Activated CD8-positive, alpha-beta T cell treated with anti-CD3 and anti-CD28 coated beads for 36 hours (primary cell): Measurements from ENCODE around the gene RALGAPB. TPM values are rescaled to one million over a fixed set of nuclear protein-coding genes. Genes with fewer than 3 reads are reported as not detected.

ENCODE experiments used
- ATAC-seq: fragments of 200-7000 bp; cut with Tn5 transposase; one replicate; pipeline ENCODE4 v1.10.0; 2021; ENCODE audit warnings: mild to moderate bottlenecking, moderate library complexity
- CTCF ChIA-PET: fragments of 350-600 bp; sonication (Branson Sonifier 250); formaldehyde crosslinking; loops from one replicate; lab custom pipeline; 2021; ENCODE audit warnings: antibody characterized with exemption; lab: Charles Lee
- POLR2A ChIA-PET: fragments of 350-600 bp; sonication (Branson Sonifier 250); formaldehyde crosslinking; loops from one replicate; lab custom pipeline; 2021; ENCODE audit warnings: antibody characterized with exemption; lab: Charles Lee
- DNase-seq: peaks from one replicate; pipeline ENCODE4 v3.0.0-alpha.2; 2020
- H3K27ac Mint-ChIP-seq: one replicate; pipeline ENCODE4 v1.8.0; 2021; ENCODE audit warnings: mild to moderate bottlenecking, mixed read lengths
- H3K27me3 Mint-ChIP-seq: one replicate; pipeline ENCODE4 v1.8.0; 2021; ENCODE audit warnings: mixed read lengths
- H3K36me3 Mint-ChIP-seq: one replicate; pipeline ENCODE4 v1.8.0; 2021; ENCODE audit warnings: low read depth, mixed read lengths
- H3K4me1 Mint-ChIP-seq: one replicate; pipeline ENCODE4 v1.8.0; 2021; ENCODE audit warnings: low read depth, mixed read lengths
- H3K4me3 Mint-ChIP-seq: one replicate; pipeline ENCODE4 v1.8.0; 2021; ENCODE audit warnings: mild to moderate bottlenecking, moderate library complexity, mixed read lengths
- H3K9me3 Mint-ChIP-seq: one replicate; pipeline ENCODE4 v1.8.0; 2021; ENCODE audit warnings: mixed read lengths
- CTCF ChIP-seq: fragments of 200-600 bp; IDR thresholded peaks from one replicate; pipeline ENCODE4 v1.8.0; 2022; ENCODE audit warnings: antibody characterized with exemption, mild to moderate bottlenecking
- intact Hi-C: fragments of 100-400 bp; cut with micrococcal nuclease; formaldehyde crosslinking; loops from one replicate; pipeline ENCODE4 v1.10.0; 2022
- total RNA-seq, 2 experiments: library from RNA; stranded (reverse); gene quantifications; one replicate each; pipeline ENCODE4 v1.2.3, GENCODE V29; 2021

RALGAPB gene
- total RNA-seq, 2 experiments from 2014 or later = 19.8 to 21.3 TPM

DNA sequence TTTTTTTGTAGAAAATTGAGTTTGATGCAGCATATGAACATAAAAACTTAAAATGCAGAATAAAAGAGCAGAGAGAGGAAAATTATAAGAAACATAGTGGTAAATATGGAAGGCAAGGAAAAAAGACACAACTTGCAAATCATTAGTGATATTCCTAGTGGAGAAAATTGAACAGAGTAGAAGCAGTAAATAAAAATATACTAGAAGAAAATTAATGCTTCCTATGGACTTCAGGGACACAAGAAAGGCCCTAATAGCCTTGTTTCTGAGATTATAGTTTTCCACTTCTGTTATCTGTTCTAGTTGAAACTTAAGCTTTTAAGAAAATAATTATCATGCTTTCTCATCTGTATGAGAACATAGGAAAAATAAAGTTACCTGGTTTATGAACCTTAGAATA is 82.8 kb downstream of the RALGAPB start:
- Mint-ChIP-seq H3K27ac (no peak overlapping the region), H3K9me3 (no peaks in the 10 kb centered on the region), H3K4me1 (no peaks in the 10 kb centered on the region), H3K36me3 (peaks cover 28% of the 10 kb centered on the region), H3K4me3 (no peak overlapping the region), H3K27me3 (no peaks in the 10 kb centered on the region)
- CTCF ChIA-PET = no interaction called here
- ATAC-seq (no peak), DNase-seq (no peak)
- intact Hi-C loops = no loop called here
- POLR2A ChIA-PET = no interaction called here
- no peak for TF ChIP-seq CTCF

DNA sequence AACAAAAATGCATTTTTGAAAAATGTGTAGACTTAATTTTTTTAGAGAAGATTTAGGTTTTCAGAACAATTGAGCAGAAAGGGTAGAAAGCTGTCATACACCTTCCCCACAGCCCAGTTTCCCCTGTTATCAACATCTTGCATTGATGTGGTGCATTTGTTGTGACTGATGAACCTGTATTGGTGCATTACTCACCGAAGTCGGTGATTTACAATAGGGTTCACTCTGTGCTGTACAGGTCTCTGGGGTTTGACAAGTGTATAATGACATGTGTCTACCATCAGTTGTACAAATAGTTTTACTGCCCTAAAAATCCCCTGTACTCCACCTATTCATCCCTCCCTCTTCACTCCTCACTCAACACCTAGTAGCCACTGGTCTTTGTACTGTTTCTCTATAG is 84.5 kb downstream of the RALGAPB start:
- CTCF ChIA-PET = no interaction called here
- intact Hi-C loops = no loop called here
- DNase-seq = no peak
- POLR2A ChIA-PET = no interaction called here
- Mint-ChIP-seq H3K36me3 (peaks cover 32% of the 10 kb centered on the region), H3K4me3 (no peak overlapping the region), H3K4me1 (no peaks in the 10 kb centered on the region), H3K9me3 (no peaks in the 10 kb centered on the region), H3K27ac (no peak overlapping the region), H3K27me3 (no peaks in the 10 kb centered on the region)
- peak; percentile 24 for ATAC-seq
- TF ChIP-seq CTCF = no peak

DNA sequence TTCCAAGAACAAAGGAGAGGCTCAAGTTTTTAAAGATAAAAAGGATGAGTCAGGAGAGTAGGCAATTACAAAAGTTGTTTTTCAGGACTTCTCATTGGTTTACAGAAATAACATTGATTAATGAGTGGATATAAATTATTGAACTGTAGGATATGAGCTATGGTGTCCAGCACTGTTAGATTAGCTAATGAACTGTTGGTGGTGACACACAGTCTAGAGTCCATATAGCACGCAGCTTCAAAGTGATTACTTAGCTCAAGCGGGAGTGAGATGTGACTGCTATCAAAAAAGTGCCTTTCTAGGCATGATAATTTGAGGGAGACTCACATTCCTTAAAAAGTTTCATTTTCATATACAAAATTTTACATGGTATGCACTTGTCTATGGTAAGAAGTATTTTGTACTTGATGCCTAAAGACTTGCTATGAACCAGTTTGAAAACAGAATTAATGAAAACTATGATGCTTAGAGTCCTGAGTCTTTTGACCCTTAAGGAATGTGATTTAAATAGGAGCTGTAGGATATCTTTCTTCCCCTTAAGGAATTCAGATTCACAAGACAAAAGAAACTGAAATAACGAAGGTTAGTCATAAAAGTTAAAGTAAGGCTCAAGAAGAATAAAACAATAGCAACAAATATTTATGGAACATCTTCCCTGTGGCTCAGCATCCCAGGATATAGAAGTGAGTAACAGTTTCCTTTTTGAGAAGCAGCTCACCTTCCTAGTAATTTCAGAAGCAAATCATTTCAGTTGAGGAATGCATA is 86.1 kb downstream of the RALGAPB start:
- Mint-ChIP-seq H3K27ac (peak overlapping the region; percentile 20), H3K4me3 (no peak overlapping the region), H3K4me1 (no peaks in the 10 kb centered on the region), H3K36me3 (peaks cover 30% of the 10 kb centered on the region), H3K9me3 (no peaks in the 10 kb centered on the region), H3K27me3 (no peaks in the 10 kb centered on the region)
- intact Hi-C loops = no loop called here
- ATAC-seq (no peak), DNase-seq (no peak)
- ChIA-PET CTCF (interaction anchor here (1.1 kb wide), 1 partner anchor 367 kb away, joined by 3 read pairs; the partner anchor contains the start of gene FAM83D), POLR2A (interaction anchor here (0.8 kb wide), 1 partner anchor 11 kb away, joined by 3 read pairs; no protein-coding TSS in a partner anchor)
- TF ChIP-seq CTCF = no peak

GRCh38 chr20:38559764-38560163 is 87.1 kb downstream of the RALGAPB start:
- no peak overlapping the region for H3K27ac Mint-ChIP-seq
- ChIA-PET CTCF (interaction anchor here (1.7 kb wide), 1 partner anchor 9 kb away, joined by 4 read pairs; no protein-coding TSS in a partner anchor), POLR2A (no interaction called here)
- H3K4me1 Mint-ChIP-seq = no peaks in the 10 kb centered on the region
- DNase-seq = no peak
- no peak overlapping the region for H3K4me3 Mint-ChIP-seq
- H3K9me3 Mint-ChIP-seq = no peaks in the 10 kb centered on the region
- no peak for ATAC-seq
- no peaks in the 10 kb centered on the region for H3K27me3 Mint-ChIP-seq
- intact Hi-C loops = no loop called here
- no peak for TF ChIP-seq CTCF
- peaks cover 23% of the 10 kb centered on the region for H3K36me3 Mint-ChIP-seq

DNA sequence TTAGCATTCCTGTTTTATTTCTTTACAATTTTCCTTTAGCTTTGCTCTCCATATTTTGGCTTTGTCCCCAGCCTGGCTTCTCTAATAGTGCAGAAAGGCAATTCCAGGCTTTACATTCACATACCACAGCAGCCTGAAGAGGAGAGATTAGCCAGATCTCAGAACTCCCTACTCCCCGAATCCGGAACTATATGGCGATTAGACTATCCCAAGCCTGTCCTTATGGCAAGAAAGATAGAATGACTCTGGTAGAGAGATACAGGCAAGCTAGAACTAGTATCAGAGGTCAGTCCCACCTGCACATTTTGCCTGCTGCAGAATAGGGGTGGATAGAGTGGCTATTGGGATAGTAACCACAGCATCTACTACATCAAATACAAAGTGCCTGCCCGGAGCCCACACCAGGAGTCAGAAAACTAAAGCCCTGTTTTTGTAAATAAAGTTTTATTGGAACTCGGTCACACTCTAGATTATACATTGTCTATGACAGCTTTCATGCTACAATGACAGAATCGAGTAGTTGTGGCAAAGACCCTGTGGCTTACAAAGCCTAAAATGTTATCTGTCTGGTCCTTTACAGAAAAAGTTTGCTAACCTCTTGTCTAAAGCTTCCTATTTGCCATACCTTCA is 91.3 kb downstream of the RALGAPB start:
- ATAC-seq (no peak), DNase-seq (no peak)
- H3K36me3 Mint-ChIP-seq = peaks cover 15% of the 10 kb centered on the region
- no peak for TF ChIP-seq CTCF
- intact Hi-C loops = no loop called here
- H3K9me3 Mint-ChIP-seq = no peaks in the 10 kb centered on the region
- H3K4me1 Mint-ChIP-seq = no peaks in the 10 kb centered on the region
- no peak overlapping the region for H3K4me3 Mint-ChIP-seq
- ChIA-PET CTCF (no interaction called here), POLR2A (no interaction called here)
- H3K27me3 Mint-ChIP-seq = no peaks in the 10 kb centered on the region
- H3K27ac Mint-ChIP-seq = no peak overlapping the region
